HepG2 (cell line): ENCODE data around the gene KIZ. TPM values are rescaled to one million over a fixed set of nuclear protein-coding genes. Genes with fewer than 3 reads are reported as not detected.

Source experiments
- ATAC-seq: fragments of 200-7000 bp; cut with Tn5 transposase; 3 replicates; pipeline ENCODE4 v1.9.1; 2020; ENCODE audit warnings: mild to moderate bottlenecking, moderate library complexity
- BruUV-seq: library from RNA; stranded (reverse); fragments of 400-500 nt; replicated peaks from 2 replicates; lab custom pipeline; 2021; lab: Mats Ljungman, UMichigan
- CTCF ChIA-PET: fragments of 300-600 bp; formaldehyde crosslinking; extraction: SDS; loops from one replicate; lab custom pipeline; 2021; ENCODE audit warnings: low total read pairs, inconsistent platforms, low intra/inter-chr PET ratio; lab: Yijun Ruan, JAX
- POLR2A ChIA-PET: fragments of 350-600 bp; sonication (Branson Sonifier 250); formaldehyde crosslinking; loops from one replicate; lab custom pipeline; 2020; ENCODE audit warnings: antibody characterized with exemption, inconsistent platforms; lab: Yijun Ruan, JAX
- DNase-seq: peaks from one replicate; pipeline ENCODE4 v3.0.0-alpha.2; 2015; ENCODE audit warnings: low spot score
- FAIRE-seq: peaks from 3 replicates; lab custom pipeline; 2011; peaks lifted over from hg19 to GRCh38; lab: Jason Lieb, UNC
- H2AFZ ChIP-seq: one replicate; pipeline ENCODE4 v1.6.1; 2011; ENCODE audit warnings: low read length, inconsistent platforms
- H3K27ac ChIP-seq: fragments of 300-600 bp; 3 replicates; pipeline ENCODE4 v1.8.0; 2011; ENCODE audit warnings: mixed run types, mild to moderate bottlenecking, mixed read lengths, low read length, inconsistent platforms; ENCODE audit not compliant: insufficient read depth; ENCODE audit errors: extremely low read length
- H3K27me3 ChIP-seq, 2 experiments: fragments of 200-600 bp in 1 of 2; 2 replicates in 1 of 2; 3 replicates in 1 of 2; pipeline versions ENCODE4 v1.6.0 to v1.8.0; 2011; ENCODE audit warnings: low read length in 2 of 2, mild to moderate bottlenecking in 2 of 2, moderate library complexity in 2 of 2, inconsistent platforms in 1 of 2; ENCODE audit not compliant: insufficient read depth in 2 of 2, control insufficient read depth in 1 of 2
- H3K36me3 ChIP-seq, 2 experiments: fragments of 200-600 bp in 1 of 2; replicated peaks in 1 of 2; 2 replicates in 1 of 2; 3 replicates in 1 of 2; pipeline versions ENCODE4 v1.5.1 to v1.8.0; 2011; ENCODE audit warnings: low read length in 2 of 2, inconsistent platforms in 1 of 2; ENCODE audit not compliant: insufficient read depth in 2 of 2, control insufficient read depth in 1 of 2
- H3K4me1 ChIP-seq: 2 replicates; pipeline ENCODE4 v1.5.1; 2012; ENCODE audit warnings: low read length, inconsistent platforms; ENCODE audit not compliant: insufficient read depth
- H3K4me2 ChIP-seq: 2 replicates; pipeline ENCODE4 v1.6.0; 2011; ENCODE audit warnings: low read depth, low read length, inconsistent platforms
- H3K4me3 ChIP-seq, 3 experiments: fragments of 200-600 bp in 1 of 3; sonication (generic), shearing (Covaris generic) in 1 of 3; replicated peaks in 1 of 3; 2 replicates each; pipeline ENCODE4 v1.5.1; 2011 to 2016; ENCODE audit warnings: low read length in 3 of 3, inconsistent platforms in 2 of 3, low read depth in 2 of 3, mild to moderate bottlenecking in 2 of 3, control low read depth in 1 of 3, mixed read lengths in 1 of 3; ENCODE audit not compliant: insufficient read depth in 1 of 3
- H3K79me2 ChIP-seq: one replicate; pipeline ENCODE4 v1.6.1; 2011; ENCODE audit warnings: low read length, inconsistent platforms; ENCODE audit not compliant: insufficient read depth
- H3K9ac ChIP-seq: 2 replicates; pipeline ENCODE4 v1.6.0; 2011; ENCODE audit warnings: mild to moderate bottlenecking, low read depth, low read length, inconsistent platforms; ENCODE audit not compliant: insufficient read depth
- H3K9me3 ChIP-seq: 2 replicates; pipeline ENCODE4 v1.5.1; 2012; ENCODE audit warnings: mild to moderate bottlenecking, low read length
- H4K20me1 ChIP-seq: 2 replicates; pipeline ENCODE4 v1.6.0; 2011; ENCODE audit warnings: inconsistent platforms, mild to moderate bottlenecking, low read length, moderate library complexity; ENCODE audit not compliant: insufficient read depth
- AGO1 ChIP-seq: fragments of 200-400 bp; formaldehyde crosslinking; IDR thresholded peaks from 2 replicates; pipeline ENCODE4 v1.6.1; 2017; ENCODE audit warnings: mild to moderate bottlenecking, low read depth, low read length, moderate library complexity; ENCODE audit not compliant: poor library complexity, severe bottlenecking
- KLF13 ChIP-seq: sonication (generic); formaldehyde crosslinking; IDR thresholded peaks from 2 replicates; pipeline ENCODE4 v1.4.0; 2020; ENCODE audit warnings: mild to moderate bottlenecking, missing genetic modification reagents
- NONO ChIP-seq, 2 experiments: fragments of 450-650 bp in 1 of 2; sonication (generic) in 1 of 2; formaldehyde crosslinking in 1 of 2; IDR thresholded peaks in 1 of 2; conservative IDR thresholded peaks in 1 of 2; 2 replicates each; pipeline versions ENCODE4 v1.6.1 to v1.8.0; 2017 to 2022; ENCODE audit warnings: mild to moderate bottlenecking in 1 of 2, missing genetic modification reagents in 1 of 2, moderate library complexity in 1 of 2
- RFX1 ChIP-seq: fragments of 450-650 bp; IDR thresholded peaks from 2 replicates; pipeline ENCODE4 v1.6.1; 2017
- SRSF9 ChIP-seq: fragments of 200-400 bp; formaldehyde crosslinking; IDR thresholded peaks from 2 replicates; pipeline ENCODE4 v1.6.1; 2018; ENCODE audit warnings: borderline replicate concordance, mild to moderate bottlenecking, low read depth, low read length; ENCODE audit not compliant: insufficient read depth, poor library complexity, severe bottlenecking
- ZSCAN20 ChIP-seq: sonication (generic); formaldehyde crosslinking; IDR thresholded peaks from 2 replicates; pipeline ENCODE4 v1.4.0; 2020; ENCODE audit warnings: missing genetic modification reagents, mild to moderate bottlenecking, borderline replicate concordance
- WGBS: methylation state at CpG from one replicate; pipeline ENCODE4 v1.1.6; 2017; ENCODE audit warnings: low lambda C conversion rate; 5-methylcytosine and 5-hydroxymethylcytosine counted together
- in situ Hi-C: cut with HindIII; loops from 2 replicates; pipeline ENCODE4 v1.10.0; 2017; ENCODE audit warnings: low pct_unique_long_range_greater_than_20kb; ENCODE audit not compliant: extremely low pct_ligation_motif_present
- intact Hi-C: fragments of 100-400 bp; cut with micrococcal nuclease; formaldehyde crosslinking; loops from one replicate; pipeline ENCODE4 v1.10.0; 2022; ENCODE audit not compliant: unreplicated experiment
- polyA plus RNA-seq, 8 experiments: library from polyadenylated mRNA; depleted of rRNA in 3 of 8; stranded (reverse) in 7 of 8; unstranded in 1 of 8; fragments of >200 nt; fragmentation: Illumina TruSeq in 4 of 8; extraction: Trizol in 4 of 8; gene quantifications; 2 replicates each; pipeline versions ENCODE4 v1.2.1 to v1.2.3, GENCODE V29; 2011 to 2016; ENCODE audit warnings: low read depth in 4 of 8, missing spikeins in 1 of 8, mixed read lengths in 1 of 8; ENCODE audit not compliant: insufficient read depth in 1 of 8
- total RNA-seq, 5 experiments: library from RNA; depleted of rRNA; stranded (reverse); fragments of >200 nt; fragmentation: Illumina TruSeq; extraction: Trizol; gene quantifications; 2 replicates each; pipeline ENCODE4 v1.2.3, GENCODE V29; 2016; ENCODE audit warnings: low read depth in 1 of 5
- TF ChIP-seq, protein P1 (sequence below): sonication (generic); formaldehyde crosslinking; IDR thresholded peaks from 2 replicates; pipeline ENCODE4 v1.5.1; 2020; ENCODE audit warnings: mild to moderate bottlenecking, missing genetic modification reagents, borderline replicate concordance
- TF ChIP-seq, protein P2 (sequence below): sonication (generic); formaldehyde crosslinking; IDR thresholded peaks from 2 replicates; pipeline ENCODE4 v1.4.0; 2020; ENCODE audit warnings: missing genetic modification reagents, mild to moderate bottlenecking, borderline replicate concordance
- TF ChIP-seq, protein P3 (sequence below): sonication (generic); formaldehyde crosslinking; IDR thresholded peaks from 2 replicates; pipeline ENCODE4 v1.8.0; 2022; ENCODE audit warnings: mild to moderate bottlenecking, missing genetic modification reagents, moderate library complexity
- TF ChIP-seq, protein P4 (sequence below): sonication (generic); formaldehyde crosslinking; IDR thresholded peaks from 2 replicates; pipeline ENCODE4 v1.5.1; 2020; ENCODE audit warnings: missing genetic modification reagents, mild to moderate bottlenecking, borderline replicate concordance

The KIZ gene
- total and polyA plus RNA-seq, 2 of the 13 experiments (the other 11 are each of a cell fraction or from before 2014, with no cell fraction given) = 46.3 to 114 TPM

DNA sequence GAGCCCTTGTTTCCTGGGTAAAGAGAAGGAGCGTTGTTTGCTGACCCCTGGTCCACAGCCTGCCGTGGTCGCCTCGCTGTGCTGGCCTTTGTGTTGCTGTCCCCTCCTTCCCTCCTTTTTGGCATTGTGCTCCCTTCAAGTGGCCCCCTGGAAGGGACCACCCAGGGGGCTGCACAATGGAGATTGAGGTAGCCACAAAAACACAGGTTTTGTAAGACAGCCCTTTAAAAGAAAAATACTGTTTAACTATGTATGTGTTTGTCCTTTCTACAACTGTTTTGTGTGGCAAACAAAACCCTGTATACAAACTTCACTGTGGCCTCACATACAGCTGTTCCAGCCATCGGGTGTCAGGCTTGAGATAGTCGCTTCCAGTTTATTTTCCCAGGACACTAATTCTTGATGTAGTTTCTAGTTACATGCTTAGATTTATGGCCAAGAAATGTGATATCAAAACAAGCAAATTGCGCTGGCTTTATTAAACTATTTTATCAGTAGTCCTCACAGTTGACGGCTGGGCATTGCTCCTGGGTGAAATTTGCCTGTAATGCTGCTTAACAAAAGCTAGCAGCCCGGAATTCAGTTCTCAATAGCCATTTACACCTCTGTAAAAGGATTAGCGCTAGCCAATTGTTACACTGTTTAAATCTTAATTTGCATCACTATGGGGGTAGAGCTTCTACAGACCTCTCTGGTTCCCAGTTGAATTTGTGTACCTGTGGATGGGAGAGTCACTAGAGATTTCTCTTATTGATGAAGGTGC, 64.1 kb downstream of the KIZ start:
- H4K20me1 ChIP-seq = no peaks in the 10 kb centered on the region
- DNase-seq (no peak), ATAC-seq (no peak), FAIRE-seq (no peak)
- H3K36me3 ChIP-seq = peaks cover 15 to 23% of the 10 kb centered on the region in 2 experiments
- H3K27ac ChIP-seq = no peak overlapping the region
- H3K79me2 ChIP-seq = no peaks in the 10 kb centered on the region
- no peaks in the 10 kb centered on the region for H3K9me3 ChIP-seq
- H2AFZ ChIP-seq = no peak overlapping the region
- H3K4me1 ChIP-seq = peaks cover 3% of the 10 kb centered on the region
- POLR2A ChIA-PET = interaction anchor here (0.7 kb wide), 1 partner anchor 64 kb away, joined by 3 read pairs; the partner anchor contains the start of gene KIZ
- WGBS = 93% methylated on average over 10 of the region's 10 CpGs
- in situ Hi-C loops = no loop called here
- intact Hi-C loops = no loop called here
- H3K27me3 ChIP-seq = no peaks in the 10 kb centered on the region
- H3K9ac ChIP-seq = no peak overlapping the region
- H3K4me2 ChIP-seq = no peak overlapping the region
- H3K4me3 ChIP-seq = no peak overlapping the region
- no TSS peak for BruUV-seq
- CTCF ChIA-PET = no interaction called here
- TF ChIP-seq KLF13 (CRISPR knock-in tag) = no peak
- TF ChIP-seq, protein P1, sequence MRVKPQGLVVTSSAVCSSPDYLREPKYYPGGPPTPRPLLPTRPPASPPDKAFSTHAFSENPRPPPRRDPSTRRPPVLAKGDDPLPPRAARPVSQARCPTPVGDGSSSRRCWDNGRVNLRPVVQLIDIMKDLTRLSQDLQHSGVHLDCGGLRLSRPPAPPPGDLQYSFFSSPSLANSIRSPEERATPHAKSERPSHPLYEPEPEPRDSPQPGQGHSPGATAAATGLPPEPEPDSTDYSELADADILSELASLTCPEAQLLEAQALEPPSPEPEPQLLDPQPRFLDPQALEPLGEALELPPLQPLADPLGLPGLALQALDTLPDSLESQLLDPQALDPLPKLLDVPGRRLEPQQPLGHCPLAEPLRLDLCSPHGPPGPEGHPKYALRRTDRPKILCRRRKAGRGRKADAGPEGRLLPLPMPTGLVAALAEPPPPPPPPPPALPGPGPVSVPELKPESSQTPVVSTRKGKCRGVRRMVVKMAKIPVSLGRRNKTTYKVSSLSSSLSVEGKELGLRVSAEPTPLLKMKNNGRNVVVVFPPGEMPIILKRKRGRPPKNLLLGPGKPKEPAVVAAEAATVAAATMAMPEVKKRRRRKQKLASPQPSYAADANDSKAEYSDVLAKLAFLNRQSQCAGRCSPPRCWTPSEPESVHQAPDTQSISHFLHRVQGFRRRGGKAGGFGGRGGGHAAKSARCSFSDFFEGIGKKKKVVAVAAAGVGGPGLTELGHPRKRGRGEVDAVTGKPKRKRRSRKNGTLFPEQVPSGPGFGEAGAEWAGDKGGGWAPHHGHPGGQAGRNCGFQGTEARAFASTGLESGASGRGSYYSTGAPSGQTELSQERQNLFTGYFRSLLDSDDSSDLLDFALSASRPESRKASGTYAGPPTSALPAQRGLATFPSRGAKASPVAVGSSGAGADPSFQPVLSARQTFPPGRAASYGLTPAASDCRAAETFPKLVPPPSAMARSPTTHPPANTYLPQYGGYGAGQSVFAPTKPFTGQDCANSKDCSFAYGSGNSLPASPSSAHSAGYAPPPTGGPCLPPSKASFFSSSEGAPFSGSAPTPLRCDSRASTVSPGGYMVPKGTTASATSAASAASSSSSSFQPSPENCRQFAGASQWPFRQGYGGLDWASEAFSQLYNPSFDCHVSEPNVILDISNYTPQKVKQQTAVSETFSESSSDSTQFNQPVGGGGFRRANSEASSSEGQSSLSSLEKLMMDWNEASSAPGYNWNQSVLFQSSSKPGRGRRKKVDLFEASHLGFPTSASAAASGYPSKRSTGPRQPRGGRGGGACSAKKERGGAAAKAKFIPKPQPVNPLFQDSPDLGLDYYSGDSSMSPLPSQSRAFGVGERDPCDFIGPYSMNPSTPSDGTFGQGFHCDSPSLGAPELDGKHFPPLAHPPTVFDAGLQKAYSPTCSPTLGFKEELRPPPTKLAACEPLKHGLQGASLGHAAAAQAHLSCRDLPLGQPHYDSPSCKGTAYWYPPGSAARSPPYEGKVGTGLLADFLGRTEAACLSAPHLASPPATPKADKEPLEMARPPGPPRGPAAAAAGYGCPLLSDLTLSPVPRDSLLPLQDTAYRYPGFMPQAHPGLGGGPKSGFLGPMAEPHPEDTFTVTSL (CRISPR knock-in tag) = no peak
- TF ChIP-seq AGO1 = no peak
- TF ChIP-seq, protein P2, sequence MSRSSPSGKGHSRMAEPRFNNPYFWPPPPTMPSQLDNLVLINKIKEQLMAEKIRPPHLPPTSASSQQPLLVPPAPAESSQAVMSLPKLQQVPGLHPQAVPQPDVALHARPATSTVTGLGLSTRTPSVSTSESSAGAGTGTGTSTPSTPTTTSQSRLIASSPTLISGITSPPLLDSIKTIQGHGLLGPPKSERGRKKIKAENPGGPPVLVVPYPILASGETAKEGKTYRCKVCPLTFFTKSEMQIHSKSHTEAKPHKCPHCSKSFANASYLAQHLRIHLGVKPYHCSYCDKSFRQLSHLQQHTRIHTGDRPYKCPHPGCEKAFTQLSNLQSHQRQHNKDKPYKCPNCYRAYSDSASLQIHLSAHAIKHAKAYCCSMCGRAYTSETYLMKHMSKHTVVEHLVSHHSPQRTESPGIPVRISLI (CRISPR knock-in tag) = no peak
- TF ChIP-seq SRSF9 = no peak
- no peak for TF ChIP-seq RFX1
- TF ChIP-seq, protein P3, sequence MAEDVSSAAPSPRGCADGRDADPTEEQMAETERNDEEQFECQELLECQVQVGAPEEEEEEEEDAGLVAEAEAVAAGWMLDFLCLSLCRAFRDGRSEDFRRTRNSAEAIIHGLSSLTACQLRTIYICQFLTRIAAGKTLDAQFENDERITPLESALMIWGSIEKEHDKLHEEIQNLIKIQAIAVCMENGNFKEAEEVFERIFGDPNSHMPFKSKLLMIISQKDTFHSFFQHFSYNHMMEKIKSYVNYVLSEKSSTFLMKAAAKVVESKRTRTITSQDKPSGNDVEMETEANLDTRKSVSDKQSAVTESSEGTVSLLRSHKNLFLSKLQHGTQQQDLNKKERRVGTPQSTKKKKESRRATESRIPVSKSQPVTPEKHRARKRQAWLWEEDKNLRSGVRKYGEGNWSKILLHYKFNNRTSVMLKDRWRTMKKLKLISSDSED (CRISPR knock-in tag) = no peak
- no peak for TF ChIP-seq ZSCAN20 (CRISPR knock-in tag)
- TF ChIP-seq, protein P4, sequence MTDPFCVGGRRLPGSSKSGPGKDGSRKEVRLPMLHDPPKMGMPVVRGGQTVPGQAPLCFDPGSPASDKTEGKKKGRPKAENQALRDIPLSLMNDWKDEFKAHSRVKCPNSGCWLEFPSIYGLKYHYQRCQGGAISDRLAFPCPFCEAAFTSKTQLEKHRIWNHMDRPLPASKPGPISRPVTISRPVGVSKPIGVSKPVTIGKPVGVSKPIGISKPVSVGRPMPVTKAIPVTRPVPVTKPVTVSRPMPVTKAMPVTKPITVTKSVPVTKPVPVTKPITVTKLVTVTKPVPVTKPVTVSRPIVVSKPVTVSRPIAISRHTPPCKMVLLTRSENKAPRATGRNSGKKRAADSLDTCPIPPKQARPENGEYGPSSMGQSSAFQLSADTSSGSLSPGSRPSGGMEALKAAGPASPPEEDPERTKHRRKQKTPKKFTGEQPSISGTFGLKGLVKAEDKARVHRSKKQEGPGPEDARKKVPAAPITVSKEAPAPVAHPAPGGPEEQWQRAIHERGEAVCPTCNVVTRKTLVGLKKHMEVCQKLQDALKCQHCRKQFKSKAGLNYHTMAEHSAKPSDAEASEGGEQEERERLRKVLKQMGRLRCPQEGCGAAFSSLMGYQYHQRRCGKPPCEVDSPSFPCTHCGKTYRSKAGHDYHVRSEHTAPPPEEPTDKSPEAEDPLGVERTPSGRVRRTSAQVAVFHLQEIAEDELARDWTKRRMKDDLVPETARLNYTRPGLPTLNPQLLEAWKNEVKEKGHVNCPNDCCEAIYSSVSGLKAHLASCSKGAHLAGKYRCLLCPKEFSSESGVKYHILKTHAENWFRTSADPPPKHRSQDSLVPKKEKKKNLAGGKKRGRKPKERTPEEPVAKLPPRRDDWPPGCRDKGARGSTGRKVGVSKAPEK (CRISPR knock-in tag) = no peak
- TF ChIP-seq NONO (IDR thresholded peaks at IDR 0.05) = no peak
- TF ChIP-seq NONO (CRISPR knock-in tag; conservative IDR thresholded peaks at IDR 0.05) = no peak
